CD4-positive, alpha-beta T cell treated with Interleukin-2 at 100 ng/mL for 4 hours (primary cell): ENCODE results near the gene SRPRB.
A peak's percentile ranks its signal among the peaks of the same experiment; 100 is the strongest.

Source experiments
- DNase-seq: peaks from one replicate; pipeline ENCODE4 v3.0.0-alpha.2; 2020; ENCODE audit warnings: low spot score

The SRPRB gene, protein sequence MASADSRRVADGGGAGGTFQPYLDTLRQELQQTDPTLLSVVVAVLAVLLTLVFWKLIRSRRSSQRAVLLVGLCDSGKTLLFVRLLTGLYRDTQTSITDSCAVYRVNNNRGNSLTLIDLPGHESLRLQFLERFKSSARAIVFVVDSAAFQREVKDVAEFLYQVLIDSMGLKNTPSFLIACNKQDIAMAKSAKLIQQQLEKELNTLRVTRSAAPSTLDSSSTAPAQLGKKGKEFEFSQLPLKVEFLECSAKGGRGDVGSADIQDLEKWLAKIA

DNA sequence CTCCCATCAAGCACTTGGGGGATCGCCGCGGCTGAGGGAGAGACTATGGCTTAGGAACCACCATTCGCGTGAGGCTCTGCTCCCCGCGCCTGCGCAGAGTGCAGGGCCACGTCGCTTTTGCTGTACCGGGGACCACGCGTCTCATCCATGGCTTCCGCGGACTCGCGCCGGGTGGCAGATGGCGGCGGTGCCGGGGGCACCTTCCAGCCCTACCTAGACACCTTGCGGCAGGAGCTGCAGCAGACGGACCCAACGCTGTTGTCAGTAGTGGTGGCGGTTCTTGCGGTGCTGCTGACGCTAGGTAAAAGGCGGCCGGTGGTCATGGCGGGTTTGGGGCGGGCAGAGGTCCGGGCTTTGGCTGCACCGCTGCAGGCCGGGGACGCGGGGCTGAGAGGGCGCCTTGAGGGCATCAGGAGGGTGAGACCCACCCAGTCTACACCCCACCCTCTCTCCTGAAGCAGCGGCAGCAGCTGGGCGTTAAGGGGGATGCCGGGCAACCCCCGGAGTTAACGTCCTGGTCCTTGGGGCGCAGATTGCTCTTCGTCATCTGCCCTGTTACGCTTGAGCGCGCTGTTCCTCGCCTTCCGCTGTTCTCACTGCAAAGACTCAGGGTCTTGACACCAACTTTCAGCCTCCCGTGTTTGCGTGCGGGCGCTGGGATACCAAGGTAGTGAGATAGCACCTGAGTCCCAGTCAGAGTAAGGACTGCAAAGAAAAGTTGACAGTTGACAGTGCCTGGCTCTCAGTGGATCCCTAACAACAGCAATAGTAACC is at the start of gene SRPRB:
SRPRB (plus strand) TSS at position 114 of the 774 bp plus-strand sequence; CDS start at position 148, 34 bp downstream.
- peak; percentile 98 for DNase-seq

DNA sequence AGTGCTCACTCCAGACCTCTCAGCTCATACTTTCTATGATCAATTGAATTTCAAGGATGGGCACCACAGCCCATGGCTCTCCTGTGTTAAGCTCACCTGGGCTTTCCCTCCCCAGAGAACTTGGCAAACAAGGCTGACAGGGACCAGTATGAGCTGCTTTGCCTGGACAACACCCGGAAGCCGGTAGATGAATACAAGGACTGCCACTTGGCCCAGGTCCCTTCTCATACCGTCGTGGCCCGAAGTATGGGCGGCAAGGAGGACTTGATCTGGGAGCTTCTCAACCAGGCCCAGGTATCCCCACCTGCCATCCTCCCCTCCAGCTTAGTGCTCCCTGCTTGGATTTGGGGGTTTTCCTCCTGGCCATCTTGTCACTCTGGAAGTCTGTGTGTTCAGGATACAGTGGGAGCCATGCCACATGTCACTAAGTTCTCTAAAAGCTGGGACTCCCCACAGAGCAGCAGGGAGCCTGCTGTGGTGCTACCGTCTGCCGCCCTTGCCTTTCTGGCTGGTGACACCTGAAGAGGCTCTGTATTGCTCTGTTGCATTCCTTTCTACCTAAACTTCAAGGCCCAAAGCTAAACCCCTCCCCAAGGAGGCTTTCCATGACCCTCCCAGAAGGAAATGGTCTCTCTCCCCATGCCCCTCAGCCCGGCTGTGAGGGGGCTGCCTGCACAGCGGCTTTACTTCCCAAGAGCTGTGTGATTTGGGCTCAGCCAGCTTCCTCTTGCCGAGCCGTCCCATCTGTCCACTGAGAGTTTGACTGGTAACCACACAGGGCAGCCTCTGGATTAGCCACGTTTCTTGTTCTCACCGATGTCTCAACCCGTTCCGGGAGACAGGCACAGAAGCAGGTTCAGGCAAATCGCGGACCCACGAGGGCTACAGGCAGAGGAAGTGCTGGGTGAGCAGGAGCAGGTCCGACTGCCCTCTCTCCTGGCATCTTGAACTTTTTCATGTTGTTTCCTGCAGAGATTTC is 48.6 kb upstream of the SRPRB start:
- DNase-seq = no peak

DNA sequence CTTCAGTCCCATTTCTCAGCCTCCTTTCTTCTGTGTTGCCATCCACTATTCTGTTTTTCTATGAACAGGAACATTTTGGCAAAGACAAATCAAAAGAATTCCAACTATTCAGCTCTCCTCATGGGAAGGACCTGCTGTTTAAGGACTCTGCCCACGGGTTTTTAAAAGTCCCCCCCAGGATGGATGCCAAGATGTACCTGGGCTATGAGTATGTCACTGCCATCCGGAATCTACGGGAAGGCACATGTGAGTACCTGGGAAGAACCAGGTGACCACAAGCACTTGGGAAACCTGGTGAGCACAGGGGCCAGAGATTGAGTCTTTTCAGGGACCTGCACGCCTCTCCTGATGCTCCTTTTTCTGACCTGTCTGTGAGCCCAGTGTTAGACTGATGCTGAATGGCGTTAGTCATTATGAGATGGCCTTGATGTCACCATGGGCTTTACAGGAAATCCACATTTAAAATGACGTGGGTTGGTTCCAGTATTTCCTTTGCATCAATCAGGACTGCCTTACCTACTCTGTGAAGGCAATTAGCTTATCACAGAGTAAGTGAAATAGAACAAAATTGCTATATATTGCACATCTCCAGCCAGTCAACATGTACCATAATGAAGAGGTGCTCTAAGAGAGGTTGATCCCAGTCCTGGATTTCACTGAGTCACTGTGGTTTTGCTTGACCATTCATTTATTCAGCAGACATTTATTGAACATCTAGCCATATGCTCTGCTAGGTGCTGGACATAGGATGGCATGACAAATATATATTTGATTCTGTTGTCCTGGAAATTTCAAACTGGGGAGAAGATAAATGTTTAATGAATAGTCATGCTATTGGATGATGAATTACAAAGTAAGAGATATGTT is 47.7 kb upstream of the SRPRB start:
- DNase-seq = no peak

DNA sequence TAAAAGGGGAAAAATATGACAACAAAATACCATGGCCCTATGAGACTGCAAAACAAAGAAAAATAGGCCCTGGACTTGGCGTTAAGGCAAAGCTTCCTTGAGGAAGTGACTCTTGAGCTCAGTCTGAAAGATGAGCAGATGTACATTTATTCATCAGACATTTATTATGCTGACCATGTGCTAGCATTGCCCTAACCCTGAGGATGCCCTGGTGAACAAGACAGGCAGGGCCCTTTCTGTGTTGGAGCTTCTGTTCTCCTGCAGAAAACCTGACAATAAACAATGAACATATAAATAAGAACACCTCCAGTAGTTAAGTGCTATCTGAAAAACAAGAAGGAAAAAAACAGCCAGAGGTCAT is 47.1 kb upstream of the SRPRB start:
- no peak for DNase-seq

DNA sequence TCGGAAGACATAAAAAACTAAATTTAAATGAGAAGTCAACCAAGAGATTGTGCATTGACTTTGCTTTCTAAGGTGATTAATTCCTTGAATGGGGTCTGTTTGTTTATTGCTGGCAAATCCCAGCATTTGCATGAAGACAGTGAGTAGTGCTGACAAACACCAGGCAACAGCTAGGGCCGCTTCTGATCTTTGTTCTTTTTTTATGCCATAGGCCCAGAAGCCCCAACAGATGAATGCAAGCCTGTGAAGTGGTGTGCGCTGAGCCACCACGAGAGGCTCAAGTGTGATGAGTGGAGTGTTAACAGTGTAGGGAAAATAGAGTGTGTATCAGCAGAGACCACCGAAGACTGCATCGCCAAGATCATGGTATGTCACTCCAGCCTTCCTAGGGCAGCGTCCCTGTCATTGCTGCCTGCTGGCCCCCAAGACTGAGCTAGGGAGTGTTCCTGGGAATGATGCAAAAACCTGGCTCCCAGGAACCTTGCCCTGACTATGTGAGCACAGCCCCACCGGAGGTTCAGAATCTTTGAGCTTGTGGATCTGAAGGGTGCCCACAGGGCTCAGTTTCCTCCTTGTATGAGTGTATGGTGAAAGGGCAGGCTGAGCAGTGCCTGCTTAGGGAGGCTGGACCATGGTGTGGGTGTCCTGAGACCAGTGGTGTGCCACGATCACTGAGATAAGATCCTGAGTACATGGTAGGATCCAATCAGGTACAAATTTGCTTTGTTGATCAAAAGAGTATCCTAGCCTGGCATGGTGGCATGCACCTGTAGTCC is 46.5 kb upstream of the SRPRB start:
- DNase-seq = no peak

DNA sequence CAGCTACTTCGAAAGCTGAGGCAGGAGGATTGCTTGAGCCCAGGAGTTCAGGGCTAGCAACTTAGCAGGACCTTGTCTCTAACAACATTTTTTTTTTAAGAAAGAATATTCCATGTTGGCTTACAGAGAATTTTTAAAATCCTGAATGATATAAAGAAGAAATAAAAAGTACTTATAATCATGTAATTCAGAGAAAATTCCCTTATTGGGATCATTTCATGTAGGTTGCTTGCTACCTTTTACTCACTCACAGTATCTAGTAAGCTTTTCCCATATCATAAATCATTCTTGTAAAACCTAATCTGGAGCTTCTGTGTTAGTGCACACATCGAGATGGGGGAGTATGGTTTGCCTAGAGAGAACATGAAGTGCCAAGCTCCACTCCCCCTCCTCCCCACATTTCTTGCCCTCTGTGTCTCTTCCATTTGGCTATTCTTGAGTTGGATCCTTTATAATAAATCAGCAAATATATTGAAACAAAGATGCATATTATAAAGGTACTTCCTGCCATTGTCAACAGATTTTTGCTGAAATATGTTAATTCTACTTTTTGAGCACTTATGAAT is 45.8 kb upstream of the SRPRB start:
- no peak for DNase-seq

DNA sequence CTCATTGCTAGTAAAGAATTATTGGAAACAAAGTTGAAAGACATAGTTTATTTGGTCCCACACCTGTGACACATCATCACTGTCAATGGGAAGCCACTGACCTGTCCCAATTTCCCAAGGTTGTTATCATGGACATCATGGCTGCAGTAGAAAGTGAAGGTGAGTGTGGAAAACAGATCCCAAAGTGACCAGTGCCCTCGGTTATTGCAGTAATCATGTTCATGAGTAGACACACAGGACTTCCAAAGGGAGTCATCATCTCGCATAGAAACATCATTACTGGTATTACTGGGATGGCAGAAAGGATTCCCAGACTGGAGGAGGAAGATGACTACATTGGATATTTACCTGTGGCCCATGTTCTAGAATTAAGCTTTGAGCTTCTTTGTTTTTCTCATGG is 44.7 kb upstream of the SRPRB start:
- no peak for DNase-seq

DNA sequence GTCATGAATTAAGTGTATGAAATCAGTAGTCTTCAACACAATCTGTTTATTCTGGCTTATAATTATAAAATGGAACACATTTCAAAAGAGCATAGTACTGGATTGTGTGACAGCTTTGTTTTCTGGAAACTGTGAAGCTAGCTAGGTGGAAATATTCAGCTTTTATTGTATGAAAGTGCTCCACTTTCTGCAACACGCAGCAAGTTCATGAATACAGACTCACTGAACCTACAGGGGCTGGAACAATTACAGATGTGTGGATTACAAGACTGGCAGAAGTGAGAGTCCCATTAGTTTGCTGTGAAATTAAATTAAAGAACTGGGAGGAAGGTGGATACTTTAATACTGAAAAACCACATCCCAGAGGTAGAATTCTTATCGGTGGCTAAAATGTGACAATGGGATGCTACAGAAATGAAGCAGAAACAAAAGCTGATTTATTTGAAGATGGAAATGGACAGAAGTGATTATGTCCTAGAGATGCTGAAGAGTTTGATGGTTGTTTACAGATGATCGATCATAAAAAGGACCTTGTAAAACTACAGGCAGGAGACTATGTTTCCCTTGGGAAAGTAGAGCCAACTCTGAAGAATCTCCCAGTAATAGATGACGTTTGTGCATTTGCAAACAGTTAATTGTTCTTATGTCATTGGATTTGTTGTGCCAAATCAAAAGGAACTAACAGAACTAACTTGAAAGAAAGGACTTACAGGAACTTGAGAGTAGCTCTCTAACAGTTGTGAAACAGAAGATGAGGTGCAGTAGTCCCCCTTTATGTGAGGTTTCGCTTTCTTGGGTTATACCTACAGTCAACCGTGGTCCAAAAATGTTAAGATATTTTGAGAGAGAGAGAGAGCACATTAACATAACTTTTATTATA is 43.8 kb upstream of the SRPRB start:
- no peak for DNase-seq

DNA sequence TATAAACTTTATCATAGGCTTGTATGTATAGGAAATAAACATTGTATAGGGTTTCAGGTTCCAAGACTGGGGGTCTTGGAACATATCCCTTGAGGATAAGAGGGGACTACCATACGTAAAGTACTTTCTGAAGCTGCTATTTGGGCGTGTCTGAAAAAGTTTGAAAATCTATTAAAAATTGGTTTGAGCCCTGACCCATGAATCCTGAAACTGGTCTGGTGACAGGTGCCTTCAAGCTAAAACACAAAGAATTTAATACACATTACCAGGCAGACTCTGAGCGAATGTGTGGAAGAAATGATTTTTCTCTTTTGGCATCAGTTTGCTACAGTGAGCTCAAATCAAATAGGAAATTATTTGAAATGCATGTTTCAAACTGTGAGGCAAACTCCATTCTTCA is 43.1 kb upstream of the SRPRB start:
- DNase-seq = no peak

DNA sequence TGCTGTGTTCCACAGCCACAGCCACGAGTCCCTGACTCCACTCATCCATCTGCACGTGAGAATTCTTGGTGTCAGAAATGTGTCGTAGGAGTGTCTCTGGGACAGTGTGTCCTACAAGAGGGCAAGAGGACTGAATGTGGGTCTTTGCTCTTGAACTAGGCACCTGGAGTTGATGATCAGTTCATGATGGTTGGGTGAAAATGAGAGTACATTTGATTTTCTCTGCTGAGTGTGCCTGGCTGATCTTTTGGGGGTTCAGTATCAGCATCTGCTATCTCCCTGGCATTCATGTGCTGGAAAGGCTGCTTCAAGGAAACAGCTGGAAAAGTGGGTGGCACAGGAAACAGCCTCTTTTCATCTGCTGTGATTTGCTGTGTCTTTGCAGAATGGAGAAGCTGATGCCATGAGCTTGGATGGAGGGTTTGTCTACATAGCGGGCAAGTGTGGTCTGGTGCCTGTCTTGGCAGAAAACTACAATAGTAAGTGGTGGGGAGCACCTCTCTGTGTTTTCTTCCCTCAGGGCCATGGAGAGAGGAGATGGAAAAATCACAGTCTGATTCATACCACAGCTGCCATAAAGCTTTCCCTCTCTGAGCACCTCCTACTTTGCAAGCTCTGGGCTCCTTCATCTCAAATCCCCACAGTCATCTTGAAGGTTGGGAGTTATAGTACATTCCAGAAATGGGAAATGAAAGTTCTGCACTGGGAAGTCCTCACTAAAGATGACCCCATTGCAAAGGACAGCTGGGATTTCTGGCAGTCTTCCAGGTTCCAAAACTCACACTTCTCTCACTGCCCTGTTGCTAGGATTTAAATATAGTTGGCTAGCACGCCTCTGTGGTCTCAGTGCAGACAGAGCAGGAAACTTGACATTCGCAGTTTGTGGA is 41.6 kb upstream of the SRPRB start:
- no peak for DNase-seq

DNA sequence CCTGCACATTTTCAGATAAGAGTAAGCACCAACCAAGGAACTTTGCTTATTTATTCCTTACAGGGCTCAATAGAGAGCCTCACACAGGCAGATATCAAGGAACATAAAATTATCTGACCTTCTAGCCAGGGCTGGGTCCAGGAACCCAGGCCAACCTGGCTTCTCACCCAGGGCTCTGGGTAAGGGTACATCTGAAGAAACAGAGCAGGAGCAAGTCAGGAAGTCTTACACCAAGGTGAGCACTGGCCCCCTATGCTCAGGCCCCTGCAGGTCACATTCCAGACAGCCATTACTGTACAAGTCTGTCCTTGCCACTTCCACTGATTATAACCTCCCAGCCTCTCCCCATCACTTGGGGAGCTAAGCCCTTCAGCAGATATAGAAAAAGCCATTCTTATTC is 40.4 kb upstream of the SRPRB start:
- no peak for DNase-seq

DNA sequence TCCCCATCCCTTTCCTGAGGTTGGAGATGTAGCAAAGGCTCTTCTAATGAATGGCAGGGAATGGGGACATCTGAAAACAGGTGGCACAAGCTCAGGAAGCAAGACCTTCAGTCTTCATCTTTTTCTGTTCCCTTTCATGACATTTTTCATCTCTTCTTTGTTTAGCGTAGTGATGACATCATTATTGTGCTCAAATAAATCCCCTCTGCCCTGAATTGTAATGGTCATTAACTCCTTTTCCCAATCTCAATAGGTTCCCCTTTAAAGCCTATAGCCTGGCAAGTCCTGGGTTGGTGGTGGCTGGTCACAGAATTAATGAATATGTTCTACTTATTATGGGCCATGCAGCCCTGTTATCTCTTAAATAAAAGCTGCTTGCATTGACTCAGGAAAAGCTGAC is 38.0 kb upstream of the SRPRB start:
- DNase-seq = no peak

DNA sequence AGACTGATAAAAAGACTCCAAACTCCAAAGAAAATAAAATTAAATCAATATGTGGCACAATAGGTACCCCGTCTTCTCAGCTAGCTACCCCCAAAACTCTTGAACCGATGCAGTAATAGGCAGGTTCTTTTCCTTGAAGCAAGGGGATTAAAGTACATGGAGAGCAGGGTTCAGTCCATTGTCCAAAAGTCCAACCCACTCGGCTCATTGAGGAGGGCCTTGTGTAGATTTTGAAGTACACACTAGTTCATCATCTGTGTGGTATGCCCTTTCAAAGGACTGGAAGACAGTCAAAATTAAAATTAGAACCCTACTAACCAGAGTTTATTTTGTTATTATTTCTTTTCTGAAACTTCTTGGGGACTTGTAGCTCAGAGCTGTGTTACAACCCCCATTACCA is 36.1 kb upstream of the SRPRB start:
- DNase-seq = no peak

DNA sequence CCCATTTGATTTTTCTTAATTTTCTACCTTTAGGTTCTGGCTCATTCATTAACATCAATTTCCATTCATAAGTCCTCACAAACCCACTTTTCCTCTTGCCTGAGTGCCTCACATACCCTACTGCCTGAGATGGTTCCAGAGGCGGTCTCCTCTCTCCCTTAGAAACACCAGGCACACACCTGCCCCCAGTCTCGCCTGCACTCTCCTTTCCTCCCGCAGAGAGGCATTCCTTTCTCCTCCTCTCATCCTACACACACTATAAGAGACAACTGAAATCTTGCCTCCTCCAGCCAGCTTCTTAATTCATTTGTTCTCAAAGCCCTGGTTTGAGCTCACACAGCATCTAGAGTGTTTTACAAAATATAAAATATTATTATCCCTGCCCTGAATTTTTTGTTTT is 31.9 kb upstream of the SRPRB start:
- no peak for DNase-seq

DNA sequence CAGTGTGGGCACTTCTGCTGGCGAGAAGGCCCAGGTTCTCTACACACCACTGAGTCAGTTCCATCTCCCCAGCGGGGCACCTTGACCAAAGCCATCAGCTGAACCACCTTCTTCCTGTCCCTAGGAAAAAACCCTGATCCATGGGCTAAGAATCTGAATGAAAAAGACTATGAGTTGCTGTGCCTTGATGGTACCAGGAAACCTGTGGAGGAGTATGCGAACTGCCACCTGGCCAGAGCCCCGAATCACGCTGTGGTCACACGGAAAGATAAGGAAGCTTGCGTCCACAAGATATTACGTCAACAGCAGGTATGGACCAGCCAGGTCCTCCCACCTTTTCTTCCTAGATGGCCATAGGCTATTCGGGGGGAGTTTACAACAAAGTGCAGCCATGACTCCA is 30.3 kb upstream of the SRPRB start:
- DNase-seq = no peak

DNA sequence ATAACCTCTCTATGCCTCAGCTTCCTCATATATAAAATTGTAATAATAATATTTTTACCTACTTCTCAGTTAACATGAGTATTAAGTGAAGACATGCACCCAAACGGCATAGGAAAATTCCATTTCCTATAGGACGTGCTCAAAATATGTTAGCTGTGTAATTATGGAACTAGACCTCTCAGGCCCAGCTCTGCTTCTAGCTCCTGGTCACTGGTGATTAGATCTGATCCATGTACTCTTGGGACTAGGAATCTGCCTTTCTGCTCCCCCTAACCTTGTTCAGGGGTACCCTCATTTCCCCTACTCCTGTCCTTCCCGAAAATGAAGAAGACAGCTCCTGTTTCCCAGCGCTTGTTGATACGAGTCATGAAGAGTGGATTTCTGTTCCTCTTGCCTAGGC is 29.8 kb upstream of the SRPRB start:
- no peak for DNase-seq

DNA sequence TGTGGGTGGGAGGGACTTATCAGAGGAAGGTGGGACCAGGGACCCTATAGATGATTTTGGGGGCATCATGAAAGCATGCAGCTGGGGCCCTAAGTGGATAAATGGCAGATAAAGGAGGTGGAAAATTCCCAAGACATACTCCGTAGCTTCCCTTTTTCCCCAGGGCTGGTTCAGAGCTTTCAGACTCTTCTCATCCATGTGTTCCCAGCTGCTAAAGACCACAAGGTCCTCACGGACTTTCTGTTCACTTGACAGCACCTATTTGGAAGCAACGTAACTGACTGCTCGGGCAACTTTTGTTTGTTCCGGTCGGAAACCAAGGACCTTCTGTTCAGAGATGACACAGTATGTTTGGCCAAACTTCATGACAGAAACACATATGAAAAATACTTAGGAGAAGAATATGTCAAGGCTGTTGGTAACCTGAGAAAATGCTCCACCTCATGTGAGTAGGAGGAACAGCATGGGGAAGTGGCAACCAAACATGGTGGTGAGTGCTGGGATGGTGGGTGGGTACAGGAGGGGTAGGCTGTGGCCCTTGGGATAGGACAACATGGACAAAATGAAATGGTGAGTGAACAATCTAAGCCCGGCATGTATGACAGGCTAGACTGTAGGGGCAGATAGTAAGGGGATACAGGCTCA is 28.7 kb upstream of the SRPRB start:
- no peak for DNase-seq
